ENCODE measurements around the gene PTPRJ. TPM values are rescaled to one million over a fixed set of nuclear protein-coding genes. Genes with fewer than 3 reads are reported as not detected.
A peak's percentile ranks its signal among the peaks of the same experiment; 100 is the strongest.

Gene PTPRJ
- total RNA-seq, 1 experiment from 2014 or later, result 43.7 TPM

- intact Hi-C loops (cut with micrococcal nuclease; ENCODE audit: unreplicated experiment), result loop anchor here (10.0 kb wide), 1 partner anchor 228 kb away; no protein-coding TSS in a partner anchor
- no peak for DNase-seq
- BruUV-seq (replicated peaks), result no TSS peak
- Histone ChIP-seq H4K20me1 (ENCODE audit: insufficient read depth) (peaks cover 8% of the 10 kb centered on the region; the same call in 1 of the 2 replicates), H3K9me3 (ENCODE audit: insufficient read depth, low read depth) (no peaks in the 10 kb centered on the region), H3F3A (ENCODE audit: insufficient read depth, low read depth) (peaks cover 10% of the 10 kb centered on the region; the same call in 1 of the 2 replicates), H3K4me2 (no peak overlapping the region), H3K27me3 (ENCODE audit: insufficient read depth, low read depth) (no peaks in the 10 kb centered on the region), H3K36me3 (ENCODE audit: low read depth) (peaks cover 13% of the 10 kb centered on the region; the same call in 1 of the 2 replicates), H3K79me2 (ENCODE audit: low read depth) (no peaks in the 10 kb centered on the region), H2AFZ (no peak overlapping the region), H3K4me1 (replicated peaks; ENCODE audit: insufficient read depth) (0 out of 2 replicates have a peak, but pooled peaks cover 3% of the 10 kb centered on the region), H3K9me2 (ENCODE audit: insufficient read depth) (no peaks in the 10 kb centered on the region), H3K4me3 (no peak overlapping the region), H3K27ac (no peak overlapping the region)
- POLR2A ChIA-PET (ENCODE audit: unreplicated experiment), result no interaction called here
- TF ChIP-seq EZH2 (IDR thresholded peaks at IDR 0.05; ENCODE audit: low read depth) (no peak), CTCF (conservative IDR thresholded peaks at IDR 0.05) (no peak)
- CTCF ChIA-PET, result no interaction called here
Measured at GRCh38 chr11:48162885-48163268, 182.5 kb downstream of the PTPRJ start.

GRCh38 chr11:48163360-48164100 is 183.2 kb downstream of the PTPRJ start:
- 0 out of 2 replicates have a peak, but pooled peaks cover 3% of the 10 kb centered on the region for H3K4me1 ChIP-seq (replicated peaks; ENCODE audit: insufficient read depth)
- DNase-seq, result no peak
- H3K27me3 ChIP-seq (ENCODE audit: insufficient read depth, low read depth), result no peaks in the 10 kb centered on the region
- H3K4me3 ChIP-seq, result no peak overlapping the region
- no peak overlapping the region for H2AFZ ChIP-seq
- H3K36me3 ChIP-seq (ENCODE audit: low read depth), result peaks cover 13% of the 10 kb centered on the region; the same call in 1 of the 2 replicates
- H4K20me1 ChIP-seq (ENCODE audit: insufficient read depth), result peaks cover 8% of the 10 kb centered on the region; the same call in 1 of the 2 replicates
- H3K9me2 ChIP-seq (ENCODE audit: insufficient read depth), result no peaks in the 10 kb centered on the region
- POLR2A ChIA-PET (ENCODE audit: unreplicated experiment), result no interaction called here
- H3F3A ChIP-seq (ENCODE audit: insufficient read depth, low read depth), result peaks cover 10% of the 10 kb centered on the region; the same call in 1 of the 2 replicates
- no peak overlapping the region for H3K4me2 ChIP-seq
- intact Hi-C loops (cut with micrococcal nuclease; ENCODE audit: unreplicated experiment), result loop anchor here (10.0 kb wide), 1 partner anchor 229 kb away; no protein-coding TSS in a partner anchor
- H3K27ac ChIP-seq, result no peak overlapping the region
- no peaks in the 10 kb centered on the region for H3K9me3 ChIP-seq (ENCODE audit: insufficient read depth, low read depth)
- TF ChIP-seq CTCF (conservative IDR thresholded peaks at IDR 0.05), result no peak
- TF ChIP-seq EZH2 (IDR thresholded peaks at IDR 0.05; ENCODE audit: low read depth), result no peak
- CTCF ChIA-PET, result no interaction called here
- no peaks in the 10 kb centered on the region for H3K79me2 ChIP-seq (ENCODE audit: low read depth)
- BruUV-seq (replicated peaks), result no TSS peak

GRCh38 chr11:48164836-48165235 is 184.5 kb downstream of the PTPRJ start:
- no peaks in the 10 kb centered on the region for H3K79me2 ChIP-seq (ENCODE audit: low read depth)
- H3K9me2 ChIP-seq (ENCODE audit: insufficient read depth), result no peaks in the 10 kb centered on the region
- BruUV-seq (replicated peaks), result no TSS peak
- no peak overlapping the region for H3K27ac ChIP-seq
- H3K4me3 ChIP-seq, result no peak overlapping the region
- H3K27me3 ChIP-seq (ENCODE audit: insufficient read depth, low read depth), result no peaks in the 10 kb centered on the region
- H4K20me1 ChIP-seq (ENCODE audit: insufficient read depth), result peaks cover 13% of the 10 kb centered on the region; the same call in 1 of the 2 replicates
- POLR2A ChIA-PET (ENCODE audit: unreplicated experiment), result no interaction called here
- H3K9me3 ChIP-seq (ENCODE audit: insufficient read depth, low read depth), result no peaks in the 10 kb centered on the region
- CTCF ChIA-PET, result interaction anchor here (0.7 kb wide), 1 partner anchor 374 kb away, joined by 15 read pairs; no protein-coding TSS in a partner anchor
- 0 out of 2 replicates have a peak, but pooled peaks cover 3% of the 10 kb centered on the region for H3K4me1 ChIP-seq (replicated peaks; ENCODE audit: insufficient read depth)
- H2AFZ ChIP-seq, result no peak overlapping the region
- TF ChIP-seq CTCF (conservative IDR thresholded peaks at IDR 0.05) (no peak), EZH2 (IDR thresholded peaks at IDR 0.05; ENCODE audit: low read depth) (no peak)
- H3F3A ChIP-seq (ENCODE audit: insufficient read depth, low read depth), result peaks cover 10% of the 10 kb centered on the region; the same call in 1 of the 2 replicates
- intact Hi-C loops (cut with micrococcal nuclease; ENCODE audit: unreplicated experiment), result loop anchor here (10.0 kb wide), 1 partner anchor 230 kb away; no protein-coding TSS in a partner anchor
- DNase-seq, result peak in 1 of 2 experiments; percentile 72
- H3K4me2 ChIP-seq, result no peak overlapping the region
- peaks cover 13% of the 10 kb centered on the region; the same call in 1 of the 2 replicates for H3K36me3 ChIP-seq (ENCODE audit: low read depth)

Data from PC-9 (cell line).